Activated naive CD8-positive, alpha-beta T cell treated with anti-CD3 and anti-CD28 coated beads for 36 hours (primary cell): Measurements from ENCODE around the gene RANBP10. TPM values are rescaled to one million over a fixed set of nuclear protein-coding genes. Genes with fewer than 3 reads are reported as not detected.
"Not testable (repeated sequence)": the region's sequence is repeated elsewhere in the genome, so short reads cannot be mapped to it uniquely, and the experiment has no call there.

Experiments
- DNase-seq: peaks from one replicate; pipeline ENCODE4 v3.0.0; 2021
- H3K27ac Mint-ChIP-seq: one replicate; pipeline ENCODE4 v1.8.0; 2022; ENCODE audit warnings: mild to moderate bottlenecking, moderate library complexity, mixed read lengths
- H3K27me3 Mint-ChIP-seq: one replicate; pipeline ENCODE4 v1.8.0; 2022; ENCODE audit warnings: mild to moderate bottlenecking, mixed read lengths
- H3K36me3 Mint-ChIP-seq: one replicate; pipeline ENCODE4 v1.8.0; 2021; ENCODE audit warnings: mild to moderate bottlenecking, mixed read lengths
- H3K4me1 Mint-ChIP-seq: one replicate; pipeline ENCODE4 v1.8.0; 2021; ENCODE audit warnings: mixed read lengths
- H3K4me3 Mint-ChIP-seq: one replicate; pipeline ENCODE4 v1.8.0; 2022; ENCODE audit warnings: mild to moderate bottlenecking, moderate library complexity, mixed read lengths
- H3K9me3 Mint-ChIP-seq: one replicate; pipeline ENCODE4 v1.8.0; 2022; ENCODE audit warnings: mixed read lengths
- total RNA-seq, 2 experiments: library from RNA; stranded (reverse); gene quantifications; one replicate each; pipeline ENCODE4 v1.2.3, GENCODE V29; 2021

Gene RANBP10
- total RNA-seq, 2 experiments from 2014 or later = 16.1 to 16.2 TPM

- peaks cover 30% of the 10 kb centered on the region for H3K4me1 Mint-ChIP-seq
- H3K27me3 Mint-ChIP-seq = no peaks in the 10 kb centered on the region
- DNase-seq = no peak
- peak overlapping the region; percentile 87 for H3K4me3 Mint-ChIP-seq
- peak overlapping the region; percentile 98 for H3K27ac Mint-ChIP-seq
- H3K9me3 Mint-ChIP-seq = no peaks in the 10 kb centered on the region
- H3K36me3 Mint-ChIP-seq = peaks cover 3% of the 10 kb centered on the region
These were observed 34.9 kb upstream of the RANBP10 start for GRCh38 chr16:67841198-67841815.

GRCh38 chr16:67837811-67838210, 31.5 kb upstream of the RANBP10 start:
- Mint-ChIP-seq H3K27ac (no peak overlapping the region), H3K9me3 (no peaks in the 10 kb centered on the region), H3K27me3 (no peaks in the 10 kb centered on the region), H3K4me1 (peaks cover 9% of the 10 kb centered on the region), H3K4me3 (no peak overlapping the region), H3K36me3 (no peaks in the 10 kb centered on the region)
- no peak for DNase-seq

GRCh38 chr16:67837190-67837589, 30.8 kb upstream of the RANBP10 start:
- peaks cover 14% of the 10 kb centered on the region for H3K4me1 Mint-ChIP-seq
- DNase-seq, H3K27ac Mint-ChIP-seq, H3K36me3 Mint-ChIP-seq, H3K9me3 Mint-ChIP-seq, H3K27me3 Mint-ChIP-seq, H3K4me3 Mint-ChIP-seq: not testable (repeated sequence)

GRCh38 chr16:67834242-67834614, 27.9 kb upstream of the RANBP10 start:
- Mint-ChIP-seq H3K4me3 (peak overlapping the region; percentile 90), H3K36me3 (no peaks in the 10 kb centered on the region), H3K4me1 (peaks cover 10% of the 10 kb centered on the region), H3K27me3 (no peaks in the 10 kb centered on the region), H3K27ac (peak overlapping the region; percentile 80), H3K9me3 (no peaks in the 10 kb centered on the region)
- no peak for DNase-seq

- H3K36me3 Mint-ChIP-seq = no peaks in the 10 kb centered on the region
- peak; percentile 93 for DNase-seq
- H3K27me3 Mint-ChIP-seq = no peaks in the 10 kb centered on the region
These were observed 27.3 kb upstream of the RANBP10 start for GRCh38 chr16:67833415-67834241.

GRCh38 chr16:67833030-67833414, 26.7 kb upstream of the RANBP10 start:
- Mint-ChIP-seq H3K27me3 (no peaks in the 10 kb centered on the region), H3K27ac (peak overlapping the region; percentile 80), H3K4me3 (peak overlapping the region; percentile 90), H3K4me1 (peaks cover 10% of the 10 kb centered on the region), H3K36me3 (no peaks in the 10 kb centered on the region), H3K9me3 (no peaks in the 10 kb centered on the region)
- DNase-seq = no peak

More at GRCh38 chr16:67833415-67834241, 27.3 kb upstream of the RANBP10 start:
- H3K4me3 Mint-ChIP-seq = peak overlapping the region; percentile 90
- peak overlapping the region; percentile 80 for H3K27ac Mint-ChIP-seq
- H3K9me3 Mint-ChIP-seq = no peaks in the 10 kb centered on the region
- H3K4me1 Mint-ChIP-seq = peaks cover 10% of the 10 kb centered on the region

- H3K36me3 Mint-ChIP-seq = no peaks in the 10 kb centered on the region
- H3K27ac Mint-ChIP-seq = no peak overlapping the region
- no peak overlapping the region for H3K4me3 Mint-ChIP-seq
- no peak for DNase-seq
- H3K9me3 Mint-ChIP-seq = no peaks in the 10 kb centered on the region
- H3K27me3 Mint-ChIP-seq = no peaks in the 10 kb centered on the region
- H3K4me1 Mint-ChIP-seq = peaks cover 11% of the 10 kb centered on the region
These were observed 22.3 kb upstream of the RANBP10 start for GRCh38 chr16:67828651-67829050.

GRCh38 chr16:67825906-67826305, 19.5 kb upstream of the RANBP10 start:
- no peak overlapping the region for H3K27ac Mint-ChIP-seq
- H3K4me3 Mint-ChIP-seq = no peak overlapping the region
- no peaks in the 10 kb centered on the region for H3K27me3 Mint-ChIP-seq
- DNase-seq = no peak
- H3K9me3 Mint-ChIP-seq = no peaks in the 10 kb centered on the region
- no peaks in the 10 kb centered on the region for H3K36me3 Mint-ChIP-seq
- H3K4me1 Mint-ChIP-seq = peaks cover 2% of the 10 kb centered on the region

- peaks cover 2% of the 10 kb centered on the region for H3K4me1 Mint-ChIP-seq
- H3K27ac Mint-ChIP-seq = no peak overlapping the region
- H3K9me3 Mint-ChIP-seq = no peaks in the 10 kb centered on the region
- no peak overlapping the region for H3K4me3 Mint-ChIP-seq
- H3K36me3 Mint-ChIP-seq = no peaks in the 10 kb centered on the region
- H3K27me3 Mint-ChIP-seq = no peaks in the 10 kb centered on the region
- DNase-seq = no peak
These were observed 18.8 kb upstream of the RANBP10 start for GRCh38 chr16:67825119-67825518.

- no peaks in the 10 kb centered on the region for H3K36me3 Mint-ChIP-seq
- H3K27me3 Mint-ChIP-seq = no peaks in the 10 kb centered on the region
- H3K27ac Mint-ChIP-seq = no peak overlapping the region
These were observed 16.2 kb upstream of the RANBP10 start for GRCh38 chr16:67822511-67822910.

GRCh38 chr16:67820608-67821259, 14.4 kb upstream of the RANBP10 start:
- Mint-ChIP-seq H3K4me1 (peaks cover 6% of the 10 kb centered on the region), H3K27me3 (no peaks in the 10 kb centered on the region), H3K27ac (no peak overlapping the region), H3K4me3 (no peak overlapping the region), H3K9me3 (no peaks in the 10 kb centered on the region), H3K36me3 (no peaks in the 10 kb centered on the region)
- no peak for DNase-seq

More at GRCh38 chr16:67822511-67822910, 16.2 kb upstream of the RANBP10 start:
- DNase-seq = no peak
- Mint-ChIP-seq H3K4me1 (peaks cover 2% of the 10 kb centered on the region), H3K9me3 (no peaks in the 10 kb centered on the region), H3K4me3 (no peak overlapping the region)

GRCh38 chr16:67814567-67814966, 8.2 kb upstream of the RANBP10 start:
- H3K36me3 Mint-ChIP-seq = no peaks in the 10 kb centered on the region
- no peak overlapping the region for H3K4me3 Mint-ChIP-seq
- DNase-seq = no peak
- H3K4me1 Mint-ChIP-seq = peaks cover 3% of the 10 kb centered on the region
- H3K27ac Mint-ChIP-seq = no peak overlapping the region
- no peaks in the 10 kb centered on the region for H3K9me3 Mint-ChIP-seq
- H3K27me3 Mint-ChIP-seq = no peaks in the 10 kb centered on the region

- no peaks in the 10 kb centered on the region for H3K36me3 Mint-ChIP-seq
- H3K4me1 Mint-ChIP-seq = peaks cover 7% of the 10 kb centered on the region
- no peak overlapping the region for H3K4me3 Mint-ChIP-seq
- no peak overlapping the region for H3K27ac Mint-ChIP-seq
- no peaks in the 10 kb centered on the region for H3K9me3 Mint-ChIP-seq
- H3K27me3 Mint-ChIP-seq = no peaks in the 10 kb centered on the region
- no peak for DNase-seq
These were observed 5.5 kb upstream of the RANBP10 start for GRCh38 chr16:67811899-67812298.

GRCh38 chr16:67807148-67807682, 855 bp upstream of the RANBP10 start:
- H3K4me3 Mint-ChIP-seq = peak overlapping the region; percentile 90
- no peaks in the 10 kb centered on the region for H3K27me3 Mint-ChIP-seq
- no peak for DNase-seq
- H3K27ac Mint-ChIP-seq = peak overlapping the region; percentile 91
- no peaks in the 10 kb centered on the region for H3K9me3 Mint-ChIP-seq
- peaks cover 26% of the 10 kb centered on the region for H3K36me3 Mint-ChIP-seq
- peaks cover 35% of the 10 kb centered on the region for H3K4me1 Mint-ChIP-seq
